ENCODE data around the gene PNISR.

GRCh38 chr6:99397287-99397686, 27.8 kb downstream of the PNISR start:
- TF ChIP-seq POLR2A (IDR thresholded peaks at IDR 0.05; ENCODE audit: low read length): no peak
- no peak for TF ChIP-seq GATA1 (IDR thresholded peaks at IDR 0.05; ENCODE audit: low read depth, low read length)
